B cell (primary cell): ENCODE measurements around the gene CPM. TPM values are rescaled to one million over a fixed set of nuclear protein-coding genes. Genes with fewer than 3 reads are reported as not detected.

Experiments
- ATAC-seq: fragments of 200-7000 bp; cut with Tn5 transposase; one replicate; pipeline ENCODE4 v1.10.0; 2021; ENCODE audit warnings: low read depth, mild to moderate bottlenecking, moderate number of reproducible peaks, moderate library complexity
- CTCF ChIA-PET: fragments of 350-600 bp; sonication (Branson Sonifier 250); formaldehyde crosslinking; loops from one replicate; lab custom pipeline; 2021; ENCODE audit warnings: antibody characterized with exemption, inconsistent platforms; lab: Charles Lee
- POLR2A ChIA-PET: fragments of 350-600 bp; sonication (Branson Sonifier 250); formaldehyde crosslinking; loops from one replicate; lab custom pipeline; 2021; ENCODE audit warnings: antibody characterized with exemption; lab: Charles Lee
- DNase-seq: peaks from one replicate; pipeline ENCODE4 v3.0.0; 2013
- H2AFZ ChIP-seq: 2 replicates; pipeline ENCODE4 v1.6.1; 2012; ENCODE audit warnings: mild to moderate bottlenecking, low read depth, low read length; ENCODE audit not compliant: insufficient read depth, poor library complexity, severe bottlenecking
- H3K27ac ChIP-seq, 2 donors: 1 replicate in 1 of 2; 2 replicates in 1 of 2; pipeline ENCODE4 v1.5.1; 2012 to 2013; ENCODE audit warnings: low read length in 2 of 2, mild to moderate bottlenecking in 2 of 2, moderate library complexity in 1 of 2
- H3K27me3 ChIP-seq, 4 experiments: fragments of 200-600 bp in 1 of 4; sonication (generic) in 1 of 4; replicated peaks in 1 of 4; 1 replicate in 2 of 4; 2 replicates in 2 of 4; pipeline versions ENCODE4 v1.6.1 to v1.7.0; 2013 to 2016; ENCODE audit warnings: low read length in 3 of 4, mild to moderate bottlenecking in 2 of 4, mixed read lengths in 1 of 4, moderate library complexity in 1 of 4; ENCODE audit not compliant: insufficient read depth in 4 of 4, control insufficient read depth in 3 of 4; ENCODE audit errors: control extremely low read depth in 1 of 4
- H3K36me3 ChIP-seq, 2 experiments: replicated peaks in 1 of 2; 1 replicate in 1 of 2; 2 replicates in 1 of 2; pipeline versions ENCODE4 v1.6.1 to v1.7.1; 2013; ENCODE audit warnings: low read length in 1 of 2; ENCODE audit not compliant: insufficient read depth in 2 of 2, control insufficient read depth in 1 of 2; ENCODE audit errors: control extremely low read depth in 1 of 2, extremely low read depth in 1 of 2
- H3K4me1 ChIP-seq, 2 donors: fragments of 200-600 bp in 1 of 2; sonication (generic) in 1 of 2; 1 replicate in 1 of 2; 2 replicates in 1 of 2; pipeline versions ENCODE4 v1.5.1 to v1.6.1; 2013 to 2017; ENCODE audit warnings: low read length in 2 of 2; ENCODE audit not compliant: control insufficient read depth in 2 of 2, insufficient read depth in 2 of 2
- H3K4me2 ChIP-seq: replicated peaks from 2 replicates; pipeline ENCODE3; 2012; ENCODE audit warnings: mild to moderate bottlenecking, low read depth, low read length; ENCODE audit not compliant: poor library complexity, severe bottlenecking
- H3K4me3 ChIP-seq, 5 experiments: fragments of 200-600 bp in 1 of 5; sonication (generic) in 1 of 5; 1 replicate in 3 of 5; 2 replicates in 2 of 5; pipeline versions ENCODE4 v1.5.1 to v1.7.0; 2011 to 2016; ENCODE audit warnings: low read length in 4 of 5, mild to moderate bottlenecking in 4 of 5, low read depth in 2 of 5, control low read depth in 1 of 5, moderate library complexity in 1 of 5; ENCODE audit not compliant: insufficient read depth in 1 of 5; ENCODE audit errors: control extremely low read depth in 1 of 5, extremely low read depth in 1 of 5
- H3K79me2 ChIP-seq: fragments of 200-600 bp; sonication (generic); one replicate; pipeline ENCODE4 v1.6.0; 2016; ENCODE audit warnings: low read length; ENCODE audit not compliant: control insufficient read depth, insufficient read depth
- H3K9ac ChIP-seq: fragments of 200-600 bp; sonication (generic); 2 replicates; pipeline ENCODE4 v1.6.1; 2017; ENCODE audit warnings: mild to moderate bottlenecking, low read length, moderate library complexity
- H3K9me3 ChIP-seq, 3 donors: one replicate each; pipeline versions ENCODE4 v1.6.1 to v1.7.1; 2013; ENCODE audit warnings: low read length in 2 of 3; ENCODE audit not compliant: control insufficient read depth in 2 of 3, insufficient read depth in 1 of 3; ENCODE audit errors: control extremely low read depth in 1 of 3
- H4K20me1 ChIP-seq: 2 replicates; pipeline ENCODE4 v1.6.0; 2012; ENCODE audit warnings: mild to moderate bottlenecking, low read length; ENCODE audit not compliant: insufficient read depth, control insufficient read depth, poor library complexity, severe bottlenecking
- H3K27ac Mint-ChIP-seq: one replicate; pipeline ENCODE4 v1.8.0; 2021; ENCODE audit warnings: mixed read lengths
- H3K27me3 Mint-ChIP-seq: one replicate; pipeline ENCODE4 v1.8.0; 2021; ENCODE audit warnings: mixed read lengths
- H3K4me1 Mint-ChIP-seq: one replicate; pipeline ENCODE4 v1.8.0; 2021; ENCODE audit warnings: mixed read lengths
- H3K4me3 Mint-ChIP-seq: one replicate; pipeline ENCODE4 v1.8.0; 2021; ENCODE audit warnings: mixed read lengths
- H3K9me3 Mint-ChIP-seq: one replicate; pipeline ENCODE4 v1.8.0; 2022; ENCODE audit warnings: mixed read lengths; ENCODE audit not compliant: insufficient read depth
- CTCF ChIP-seq: fragments of 200-600 bp; IDR thresholded peaks from one replicate; pipeline ENCODE4 v1.8.0; 2022; ENCODE audit warnings: antibody characterized with exemption, mild to moderate bottlenecking
- EZH2 ChIP-seq: IDR thresholded peaks from 2 replicates; pipeline ENCODE4 v1.6.1; 2012; ENCODE audit warnings: borderline replicate concordance, low read depth, mild to moderate bottlenecking, moderate library complexity, low read length; ENCODE audit not compliant: insufficient read depth, poor library complexity, severe bottlenecking
- WGBS: methylation state at CpG from one replicate; pipeline ENCODE4 v1.1.5; 2013; ENCODE audit warnings: missing lambda C conversion rate; ENCODE audit not compliant: insufficient coverage; 5-methylcytosine and 5-hydroxymethylcytosine counted together
- intact Hi-C: fragments of 100-400 bp; cut with micrococcal nuclease; formaldehyde crosslinking; loops from one replicate; pipeline ENCODE4 v1.10.0; 2022
- polyA minus RNA-seq: library from RNA; depleted of rRNA, polyadenylated mRNA; stranded (reverse); fragments of >200 nt; gene quantifications from 2 replicates; pipeline ENCODE4 v1.2.3, GENCODE V29; 2012
- polyA plus RNA-seq: library from polyadenylated mRNA; depleted of rRNA; stranded (reverse); fragments of >200 nt; gene quantifications from 2 replicates; pipeline ENCODE4 v1.2.3, GENCODE V29; 2012
- total RNA-seq, 2 donors: library from RNA; stranded (reverse); fragments of 120-200 nt in 1 of 2; gene quantifications; 1 replicate in 1 of 2; 2 replicates in 1 of 2; pipeline versions ENCODE4 v1.2.3 to v1.2.4, GENCODE V29; 2013 to 2022

Gene CPM
- 5.0 and 6.4 TPM in 2 replicates for total RNA-seq
- 3.0 TPM for total RNA-seq (2013)
- 1.2 and 1.8 TPM in 2 replicates for polyA plus RNA-seq
- 0.34 and 5.9 TPM in 2 replicates for polyA minus RNA-seq

GRCh38 chr12:68932961-68933893 is at the start of gene CPM:
Gene CPM (minus strand): TSS chr12:68933171. CDS start chr12:68932837, 334 bp downstream.
- Mint-ChIP-seq H3K4me1 (peaks cover 10% of the 10 kb centered on the region), H3K4me3 (peak within 1 kb of the TSS; percentile 95), H3K9me3 (no peaks in the 10 kb centered on the region), H3K27me3 (no peaks in the 10 kb centered on the region), H3K27ac (peak within 1 kb of the TSS; percentile 56)
- H3K27me3 ChIP-seq = peaks cover 0 to 5% (median 2%) of the 10 kb centered on the region in 4 experiments
- intact Hi-C loops = loop anchor here (1.0 to 2.0 kb wide), 6 partner anchors 29 to 1664 kb away; partner anchors contain the start of genes CAND1 and CCT2
- peak within 1 kb of the TSS; percentile 66 to 95 (median 72) for H3K4me3 ChIP-seq
- H2AFZ ChIP-seq = peak within 1 kb of the TSS; percentile 84
- peak; percentile 81 for DNase-seq
- H3K27ac ChIP-seq = peak within 1 kb of the TSS in 1 of 2 donors; percentile 18
- peaks cover 3% of the 10 kb centered on the region for H3K79me2 ChIP-seq
- ChIA-PET CTCF (interaction anchor here (0.9 to 1.2 kb wide), 3 partner anchors 20 to 141 kb away, joined by 3 read pairs; partner anchors contain the start of gene MDM2), POLR2A (no interaction called here)
- ATAC-seq = peak; percentile 98
- H3K4me2 ChIP-seq = peak within 1 kb of the TSS; percentile 77
- TF ChIP-seq CTCF (no peak), EZH2 (no peak)
- H4K20me1 ChIP-seq = no peaks in the 10 kb centered on the region
- H3K9me3 ChIP-seq = peaks cover 0 to 11% (median 1%) of the 10 kb centered on the region in 3 donors
- H3K36me3 ChIP-seq = no peaks in the 10 kb centered on the region
- WGBS = 4% methylated on average over 92 of the region's 96 CpGs
- peaks cover 11 to 16% of the 10 kb centered on the region in 2 donors for H3K4me1 ChIP-seq
- peak within 1 kb of the TSS; percentile 73 for H3K9ac ChIP-seq

- Histone ChIP-seq H3K4me3 (no peak overlapping the region), H3K27me3 (no peaks in the 10 kb centered on the region), H3K9me3 (peaks cover 2 to 12% (median 9%) of the 10 kb centered on the region in 3 donors), H2AFZ (no peak overlapping the region), H4K20me1 (no peaks in the 10 kb centered on the region), H3K9ac (no peak overlapping the region), H3K4me1 (peaks cover 0 to 4% of the 10 kb centered on the region in 2 donors), H3K79me2 (no peaks in the 10 kb centered on the region), H3K4me2 (no peak overlapping the region), H3K36me3 (no peaks in the 10 kb centered on the region), H3K27ac (no peak overlapping the region)
- intact Hi-C loops = no loop called here
- Mint-ChIP-seq H3K9me3 (peaks cover 5% of the 10 kb centered on the region), H3K4me3 (no peak overlapping the region), H3K27me3 (peaks cover 10% of the 10 kb centered on the region), H3K27ac (no peak overlapping the region), H3K4me1 (peaks cover 10% of the 10 kb centered on the region)
- ChIA-PET CTCF (no interaction called here), POLR2A (no interaction called here)
- DNase-seq = no peak
- 25% methylated on average over 1 of the region's 4 CpGs for WGBS
- no peak for ATAC-seq
- TF ChIP-seq CTCF (no peak), EZH2 (no peak)
Observed at GRCh38 chr12:68981516-68981915, 48.5 kb upstream of the CPM start.
